DND-41 (cell line): ENCODE measurements around the gene TNS1.

ENCODE experiments used
- ATAC-seq: fragments of 200-7000 bp; cut with Tn5 transposase; 3 replicates; pipeline ENCODE4 v1.9.1; 2021; ENCODE audit warnings: low read depth; ENCODE audit not compliant: insufficient read depth
- DNase-seq: peaks from one replicate; pipeline ENCODE4 v3.0.0-alpha.2; 2020
- H2AFZ ChIP-seq: 2 replicates; pipeline ENCODE4 v1.6.0; 2012; ENCODE audit warnings: low read depth, low read length
- H3K27ac ChIP-seq: 2 replicates; pipeline ENCODE4 v1.5.1; 2012; ENCODE audit warnings: low read length, inconsistent platforms
- H3K27me3 ChIP-seq: fragments of 200-600 bp; sonication (generic); 2 replicates; pipeline ENCODE4 v1.6.0; 2012; ENCODE audit warnings: low read length, mild to moderate bottlenecking, inconsistent platforms; ENCODE audit not compliant: insufficient read depth, poor library complexity
- H3K36me3 ChIP-seq: 2 replicates; pipeline ENCODE4 v1.5.1; 2012; ENCODE audit warnings: low read length, inconsistent platforms; ENCODE audit not compliant: insufficient read depth
- H3K4me1 ChIP-seq: 2 replicates; pipeline ENCODE4 v1.5.1; 2012; ENCODE audit warnings: mild to moderate bottlenecking, low read length; ENCODE audit not compliant: insufficient read depth
- H3K4me2 ChIP-seq: 2 replicates; pipeline ENCODE4 v1.6.0; 2012; ENCODE audit warnings: mild to moderate bottlenecking, moderate library complexity, low read length, inconsistent platforms; ENCODE audit not compliant: insufficient read depth
- H3K4me3 ChIP-seq, 2 experiments: fragments of 200-600 bp in 1 of 2; shearing (Covaris generic) in 1 of 2; 2 replicates each; pipeline ENCODE4 v1.5.1; 2012 to 2016; ENCODE audit warnings: inconsistent platforms in 2 of 2, low read length in 2 of 2, mild to moderate bottlenecking in 2 of 2, low read depth in 1 of 2, moderate library complexity in 1 of 2
- H3K79me2 ChIP-seq: 2 replicates; pipeline ENCODE4 v1.6.0; 2012; ENCODE audit warnings: low read length, inconsistent platforms; ENCODE audit not compliant: insufficient read depth
- H3K9ac ChIP-seq: 2 replicates; pipeline ENCODE4 v1.6.0; 2012; ENCODE audit warnings: low read depth, mild to moderate bottlenecking, inconsistent platforms, low read length, moderate library complexity
- H3K9me3 ChIP-seq: 2 replicates; pipeline ENCODE4 v1.5.1; 2012; ENCODE audit warnings: low read length, moderate library complexity, mild to moderate bottlenecking, inconsistent platforms; ENCODE audit not compliant: insufficient read depth, severe bottlenecking
- H4K20me1 ChIP-seq: 2 replicates; pipeline ENCODE4 v1.6.0; 2012; ENCODE audit warnings: low read length; ENCODE audit not compliant: insufficient read depth
- EZH2 ChIP-seq: IDR thresholded peaks from 3 replicates; pipeline ENCODE4 v1.6.1; 2012; ENCODE audit warnings: borderline replicate concordance, low read depth, mild to moderate bottlenecking, moderate library complexity, low read length, inconsistent platforms; ENCODE audit not compliant: severe bottlenecking
- TF ChIP-seq, protein P1 (sequence below): IDR thresholded peaks from 2 replicates; pipeline ENCODE4 v1.5.1; 2012; ENCODE audit warnings: borderline replicate concordance, low read length, moderate library complexity, mild to moderate bottlenecking; ENCODE audit not compliant: poor library complexity, severe bottlenecking; ENCODE audit errors: extremely low read depth

Gene TNS1

DNA sequence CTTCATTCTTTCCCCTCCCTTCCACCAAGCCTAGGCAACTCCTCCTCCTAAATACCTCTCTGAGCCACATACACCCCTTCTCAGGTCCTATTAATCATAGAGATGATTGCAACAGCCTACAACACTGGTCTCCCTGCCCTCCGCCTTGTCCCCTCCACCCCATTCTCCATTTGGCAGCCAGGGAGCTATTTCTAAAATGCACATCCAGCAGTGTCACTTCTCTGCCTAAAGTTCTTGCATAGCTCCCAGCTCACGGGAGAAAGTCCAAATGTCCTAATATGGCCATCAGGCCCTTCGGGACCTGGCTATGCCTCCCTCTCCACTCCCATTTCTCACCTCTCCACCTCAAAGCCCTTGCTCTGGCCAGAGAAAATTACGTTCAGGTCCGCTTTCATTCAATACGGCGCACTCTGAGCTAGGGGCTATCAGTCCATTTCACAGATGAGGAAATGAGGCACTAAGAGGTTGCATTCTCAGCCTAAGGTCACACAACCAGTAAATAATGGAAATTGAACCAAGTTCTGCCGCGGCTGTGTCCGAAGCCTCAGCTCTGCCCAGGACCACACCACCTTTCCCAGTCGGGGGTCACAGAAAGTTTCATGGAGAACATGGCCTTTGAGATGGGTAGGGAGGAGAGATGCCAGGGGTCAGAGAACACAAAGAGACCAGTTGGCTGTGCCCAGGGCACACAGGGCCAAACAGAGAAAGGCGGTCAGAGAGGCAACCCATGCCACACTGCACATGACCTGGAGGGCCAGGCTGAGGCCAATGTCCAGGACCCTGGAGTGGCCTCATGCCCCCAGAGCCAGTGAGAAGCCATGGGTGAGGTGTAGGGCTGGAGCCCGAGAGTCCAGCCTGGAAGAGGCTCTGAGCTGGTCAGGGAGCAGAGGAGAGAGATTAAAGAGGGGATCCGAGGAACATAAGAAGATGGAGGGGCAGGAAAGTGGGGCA, 72.8 kb downstream of the TNS1 start:
- Histone ChIP-seq H3K4me1 (no peaks in the 10 kb centered on the region), H3K9ac (no peak overlapping the region), H3K4me2 (no peak overlapping the region), H3K27me3 (peaks cover 16% of the 10 kb centered on the region), H3K27ac (no peak overlapping the region), H3K4me3 (no peak overlapping the region), H2AFZ (no peak overlapping the region), H4K20me1 (peaks cover 5% of the 10 kb centered on the region; the same call in 1 of the 2 replicates), H3K36me3 (no peaks in the 10 kb centered on the region), H3K79me2 (no peaks in the 10 kb centered on the region), H3K9me3 (no peaks in the 10 kb centered on the region)
- DNase-seq (no peak), ATAC-seq (no peak)
- TF ChIP-seq, protein P1, sequence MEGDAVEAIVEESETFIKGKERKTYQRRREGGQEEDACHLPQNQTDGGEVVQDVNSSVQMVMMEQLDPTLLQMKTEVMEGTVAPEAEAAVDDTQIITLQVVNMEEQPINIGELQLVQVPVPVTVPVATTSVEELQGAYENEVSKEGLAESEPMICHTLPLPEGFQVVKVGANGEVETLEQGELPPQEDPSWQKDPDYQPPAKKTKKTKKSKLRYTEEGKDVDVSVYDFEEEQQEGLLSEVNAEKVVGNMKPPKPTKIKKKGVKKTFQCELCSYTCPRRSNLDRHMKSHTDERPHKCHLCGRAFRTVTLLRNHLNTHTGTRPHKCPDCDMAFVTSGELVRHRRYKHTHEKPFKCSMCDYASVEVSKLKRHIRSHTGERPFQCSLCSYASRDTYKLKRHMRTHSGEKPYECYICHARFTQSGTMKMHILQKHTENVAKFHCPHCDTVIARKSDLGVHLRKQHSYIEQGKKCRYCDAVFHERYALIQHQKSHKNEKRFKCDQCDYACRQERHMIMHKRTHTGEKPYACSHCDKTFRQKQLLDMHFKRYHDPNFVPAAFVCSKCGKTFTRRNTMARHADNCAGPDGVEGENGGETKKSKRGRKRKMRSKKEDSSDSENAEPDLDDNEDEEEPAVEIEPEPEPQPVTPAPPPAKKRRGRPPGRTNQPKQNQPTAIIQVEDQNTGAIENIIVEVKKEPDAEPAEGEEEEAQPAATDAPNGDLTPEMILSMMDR: no peak
- TF ChIP-seq EZH2: no peak

DNA sequence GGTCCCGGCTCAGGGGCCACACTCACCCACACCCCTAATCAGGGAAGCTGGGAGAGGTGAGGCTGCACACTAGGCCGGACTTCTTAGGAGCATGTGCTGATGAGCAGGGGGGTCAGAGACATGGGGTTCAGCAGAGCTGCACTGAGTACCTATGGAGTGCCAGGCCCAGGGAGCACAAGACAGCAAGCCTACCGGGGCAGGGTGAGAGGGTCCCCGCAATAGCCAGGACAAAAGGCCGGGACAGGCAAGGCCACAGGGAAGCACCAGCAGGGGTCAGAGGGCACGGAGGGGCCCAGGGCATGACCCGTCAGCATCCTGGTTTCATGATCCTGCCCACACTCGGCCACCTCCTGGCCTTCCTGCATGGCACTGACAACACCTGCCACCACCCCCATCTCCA, 73.5 kb downstream of the TNS1 start:
- TF ChIP-seq EZH2: no peak
- TF ChIP-seq, protein P1: no peak
- no peak overlapping the region for H3K9ac ChIP-seq
- no peak overlapping the region for H3K4me3 ChIP-seq
- peaks cover 5% of the 10 kb centered on the region; the same call in 1 of the 2 replicates for H4K20me1 ChIP-seq
- H3K9me3 ChIP-seq: no peaks in the 10 kb centered on the region
- ATAC-seq: no peak
- no peak for DNase-seq
- no peak overlapping the region for H2AFZ ChIP-seq
- peaks cover 10% of the 10 kb centered on the region for H3K27me3 ChIP-seq
- H3K79me2 ChIP-seq: no peaks in the 10 kb centered on the region
- no peaks in the 10 kb centered on the region for H3K36me3 ChIP-seq
- no peaks in the 10 kb centered on the region for H3K4me1 ChIP-seq
- H3K4me2 ChIP-seq: no peak overlapping the region
- H3K27ac ChIP-seq: no peak overlapping the region

DNA sequence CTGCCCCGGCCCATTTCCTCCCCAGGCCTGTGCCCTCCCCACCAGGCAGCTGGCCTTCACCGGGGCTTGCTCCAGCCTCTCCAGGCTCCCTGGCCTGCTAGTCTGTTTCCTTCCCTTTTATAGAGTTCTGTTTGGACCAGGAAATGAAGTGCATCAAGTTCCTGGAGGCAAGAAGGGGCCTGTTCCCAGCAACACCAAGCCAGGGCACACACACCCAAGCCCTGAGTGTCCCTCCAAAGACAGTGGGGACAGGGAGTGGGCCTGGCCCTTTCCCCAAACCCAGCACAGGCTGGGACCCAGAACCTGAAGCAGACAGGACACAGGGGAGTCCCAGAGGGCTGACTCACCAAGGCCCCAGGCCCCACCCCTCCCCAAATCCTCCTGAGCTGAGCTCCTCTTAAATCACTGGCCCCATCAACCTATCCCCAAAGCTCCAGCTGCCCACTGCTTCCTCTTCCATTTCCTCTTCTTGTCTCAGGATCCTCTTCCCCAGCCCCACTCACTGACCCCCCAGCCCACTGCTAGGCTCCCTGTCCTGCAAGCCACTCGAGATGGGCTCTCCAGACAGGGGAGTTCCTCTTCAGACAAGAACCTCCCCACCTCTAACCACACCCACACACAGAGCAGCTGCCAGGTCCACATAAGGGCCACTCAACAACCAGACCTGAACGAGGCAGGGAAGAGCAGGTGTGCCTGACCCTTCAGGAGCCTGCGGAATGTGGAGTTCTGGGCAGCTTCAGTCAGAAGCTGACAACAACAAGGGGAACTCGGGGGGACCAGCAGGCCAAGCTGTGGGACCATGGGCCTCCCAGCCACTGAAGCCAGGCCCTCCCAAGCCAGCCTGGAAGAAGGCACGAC, 74.2 kb downstream of the TNS1 start:
- no peak overlapping the region for H3K27ac ChIP-seq
- H3K4me3 ChIP-seq: no peak overlapping the region
- H3K4me2 ChIP-seq: no peak overlapping the region
- no peak overlapping the region for H3K9ac ChIP-seq
- no peaks in the 10 kb centered on the region for H3K36me3 ChIP-seq
- no peaks in the 10 kb centered on the region for H3K4me1 ChIP-seq
- TF ChIP-seq, protein P1: no peak
- TF ChIP-seq EZH2: no peak
- ATAC-seq (no peak), DNase-seq (no peak)
- H3K27me3 ChIP-seq: peaks cover 7% of the 10 kb centered on the region
- H3K79me2 ChIP-seq: no peaks in the 10 kb centered on the region
- H3K9me3 ChIP-seq: no peaks in the 10 kb centered on the region
- peaks cover 5% of the 10 kb centered on the region; the same call in 1 of the 2 replicates for H4K20me1 ChIP-seq
- H2AFZ ChIP-seq: no peak overlapping the region
